K562 (cell line): ENCODE data around the gene TBC1D5. TPM values are rescaled to one million over a fixed set of nuclear protein-coding genes. Genes with fewer than 3 reads are reported as not detected.

Experiments
- ATAC-seq: fragments of 200-7000 bp; cut with Tn5 transposase; 3 replicates; pipeline ENCODE4 v1.9.1; 2020; ENCODE audit warnings: moderate library complexity
- BruUV-seq: library from RNA; stranded (reverse); fragments of 400-500 nt; replicated peaks from 2 replicates; lab custom pipeline; 2021; lab: Mats Ljungman, UMichigan
- CTCF ChIA-PET: fragments of 300-600 bp; formaldehyde crosslinking; extraction: SDS; loops from one replicate; lab custom pipeline; 2021; ENCODE audit warnings: low intra/inter-chr PET ratio; lab: Yijun Ruan, JAX
- POLR2A ChIA-PET: fragments of 300-600, 350-650 bp; sonication (Branson Sonifier 250); formaldehyde crosslinking; extraction: SDS; loops from one replicate; lab custom pipeline; 2021; ENCODE audit warnings: antibody characterized with exemption, inconsistent platforms; lab: Yijun Ruan, JAX
- DNase-seq, 4 experiments: peaks; one replicate each; pipeline versions ENCODE4 v3.0.0 to v3.0.0-alpha.2; 2011 to 2018; ENCODE audit warnings: low spot score in 3 of 4, mixed read lengths in 3 of 4; ENCODE audit errors: extremely low read depth in 1 of 4
- FAIRE-seq: peaks from 2 replicates; lab custom pipeline; 2011; peaks lifted over from hg19 to GRCh38; lab: Jason Lieb, UNC
- H2AFZ ChIP-seq: 2 replicates; pipeline ENCODE4 v1.6.0; 2011; ENCODE audit warnings: low read depth, low read length, control low read depth, inconsistent platforms
- H3K27ac ChIP-seq: fragments of 200-600 bp; 3 replicates; pipeline ENCODE4 v1.8.0; 2011; ENCODE audit warnings: low read depth, mild to moderate bottlenecking, control low read depth, inconsistent platforms, low read length, moderate library complexity, mixed read lengths; ENCODE audit errors: extremely low read depth
- H3K27me3 ChIP-seq, 2 experiments: fragments of 300-600 bp in 1 of 2; 2 replicates in 1 of 2; 3 replicates in 1 of 2; pipeline versions ENCODE4 v1.6.0 to v1.8.0; 2011; ENCODE audit warnings: inconsistent platforms in 2 of 2, low read length in 2 of 2, mild to moderate bottlenecking in 1 of 2, mixed read lengths in 1 of 2, moderate library complexity in 1 of 2; ENCODE audit not compliant: control insufficient read depth in 2 of 2, insufficient read depth in 2 of 2
- H3K36me3 ChIP-seq: fragments of 300-600 bp; 3 replicates; pipeline ENCODE4 v1.8.0; 2011; ENCODE audit warnings: mild to moderate bottlenecking, low read length, inconsistent platforms; ENCODE audit not compliant: control insufficient read depth, insufficient read depth
- H3K4me1 ChIP-seq, 2 experiments: fragments of 200-600 bp in 1 of 2; replicated peaks in 1 of 2; 2 replicates in 1 of 2; 3 replicates in 1 of 2; pipeline versions ENCODE4 v1.5.1 to v1.8.0; 2011; ENCODE audit warnings: inconsistent platforms in 2 of 2, low read length in 2 of 2, mild to moderate bottlenecking in 1 of 2, mixed read lengths in 1 of 2, moderate library complexity in 1 of 2; ENCODE audit not compliant: control insufficient read depth in 2 of 2, insufficient read depth in 2 of 2
- H3K4me2 ChIP-seq: 2 replicates; pipeline ENCODE4 v1.6.1; 2011; ENCODE audit warnings: low read length, control low read depth, inconsistent platforms, mixed read lengths; ENCODE audit not compliant: insufficient read depth
- H3K4me3 ChIP-seq: fragments of 200-600 bp; sonication (generic), shearing (Covaris generic); 2 replicates; pipeline ENCODE4 v1.5.1; 2016; ENCODE audit warnings: control low read depth, inconsistent platforms
- H3K79me2 ChIP-seq: fragments of 200-600 bp; 3 replicates; pipeline ENCODE4 v1.8.0; 2011; ENCODE audit warnings: low read length, inconsistent platforms; ENCODE audit not compliant: control insufficient read depth, insufficient read depth
- H3K9ac ChIP-seq, 2 experiments: 2 replicates each; pipeline versions ENCODE4 v1.6.0 to v1.6.1; 2011; ENCODE audit warnings: low read depth in 2 of 2, low read length in 2 of 2, control low read depth in 1 of 2, inconsistent platforms in 1 of 2, mild to moderate bottlenecking in 1 of 2, mixed read lengths in 1 of 2; ENCODE audit not compliant: insufficient read depth in 1 of 2
- H3K9me1 ChIP-seq: one replicate; pipeline ENCODE4 v1.6.0; 2011; ENCODE audit warnings: inconsistent platforms, mild to moderate bottlenecking, low read length, moderate library complexity; ENCODE audit not compliant: control insufficient read depth, insufficient read depth
- H3K9me3 ChIP-seq: replicated peaks from 2 replicates; pipeline ENCODE4 v1.5.1; 2011; ENCODE audit warnings: low read depth, low read length, inconsistent platforms; ENCODE audit not compliant: control insufficient read depth, insufficient read depth
- H4K20me1 ChIP-seq: replicated peaks from 2 replicates; pipeline ENCODE4 v1.6.1; 2011; ENCODE audit warnings: low read length, inconsistent platforms, mixed read lengths; ENCODE audit not compliant: control insufficient read depth, insufficient read depth
- ARNT ChIP-seq, 2 experiments: fragments of 450-650 bp; IDR thresholded peaks; 2 replicates each; pipeline ENCODE4 v1.6.1; 2016; ENCODE audit warnings: mild to moderate bottlenecking in 1 of 2
- NEUROD1 ChIP-seq: fragments of 150-350 bp; IDR thresholded peaks from 2 replicates; pipeline ENCODE4 v1.6.1; 2014; ENCODE audit warnings: borderline replicate concordance, low read length, low read depth; ENCODE audit not compliant: partially characterized antibody
- PKNOX1 ChIP-seq: fragments of 450-650 bp; IDR thresholded peaks from 2 replicates; pipeline ENCODE4 v1.6.1; 2016
- RAD21 ChIP-seq, 2 experiments: fragments of 250-450 bp in 1 of 2; fragments of 450-650 bp in 1 of 2; sonication (Bioruptor Pico) in 1 of 2; formaldehyde crosslinking in 1 of 2; IDR thresholded peaks in 1 of 2; conservative IDR thresholded peaks in 1 of 2; 2 replicates each; pipeline versions ENCODE4 v1.4.0 to v1.8.0; 2020 to 2022; ENCODE audit warnings: mild to moderate bottlenecking in 2 of 2, moderate library complexity in 1 of 2
- RBM22 ChIP-seq: fragments of 200-400 bp; formaldehyde crosslinking; IDR thresholded peaks from 2 replicates; pipeline ENCODE4 v1.6.1; 2018; ENCODE audit warnings: low read length, low read depth; ENCODE audit not compliant: poor library complexity, severe bottlenecking
- SMAD2 ChIP-seq: fragments of 150-350 bp; IDR thresholded peaks from 2 replicates; pipeline ENCODE4 v1.6.1; 2014; ENCODE audit warnings: low read depth, mild to moderate bottlenecking, low read length
- SMARCA4 ChIP-seq: fragments of 450-650 bp; IDR thresholded peaks from 2 replicates; pipeline ENCODE4 v1.6.1; 2016
- SUPT5H ChIP-seq: fragments of 450-650 bp; IDR thresholded peaks from 2 replicates; pipeline ENCODE4 v1.6.1; 2016
- TAF7 ChIP-seq: fragments of 450-650 bp; IDR thresholded peaks from 2 replicates; pipeline ENCODE4 v1.6.1; 2016; ENCODE audit warnings: missing genetic modification characterization, missing compliant biosample characterization
- XRCC3 ChIP-seq: fragments of 450-650 bp; IDR thresholded peaks from 2 replicates; pipeline ENCODE4 v1.6.1; 2017; ENCODE audit warnings: mild to moderate bottlenecking, moderate library complexity
- ZNF134 ChIP-seq: fragments of 250-450 bp; sonication (Bioruptor Pico); conservative IDR thresholded peaks from 2 replicates; pipeline ENCODE4 v1.4.0; 2020
- ZSCAN29 ChIP-seq: fragments of 450-650 bp; IDR thresholded peaks from 2 replicates; pipeline ENCODE4 v1.6.1; 2017
- WGBS: fragments of 100-300 bp; shearing (Covaris generic); methylation state at CpG from one replicate; pipeline ENCODE4 v1.1.6; 2016; ENCODE audit warnings: low coverage, mixed read lengths; ENCODE audit not compliant: insufficient coverage; ENCODE audit errors: missing lambda C conversion rate; 5-methylcytosine and 5-hydroxymethylcytosine counted together
- in situ Hi-C: fragments of 300-500 bp; cut with MboI; formaldehyde crosslinking; loops from 4 replicates; pipeline ENCODE4 v1.15.0; 2018; ENCODE audit warnings: inconsistent platforms, mixed read lengths
- intact Hi-C: fragments of 100-400 bp; cut with micrococcal nuclease; formaldehyde crosslinking; loops from 2 replicates; pipeline ENCODE4 v1.14.2; 2022
- polyA plus RNA-seq, 8 experiments: library from polyadenylated mRNA; depleted of rRNA in 4 of 8; stranded (reverse) in 5 of 8; unstranded in 3 of 8; fragments of >200 nt; fragmentation: Nextera tagmentation in 2 of 8; fragmentation: Illumina TruSeq in 1 of 8; extraction: Ambion mirVana in 2 of 8; extraction: Trizol in 1 of 8; gene quantifications; 2 replicates each; pipeline versions ENCODE4 v1.2.1 to v1.2.3, GENCODE V29; 2011 to 2014; ENCODE audit warnings: inconsistent platforms in 1 of 8, missing spikeins in 1 of 8
- total RNA-seq, 7 experiments: library from RNA; depleted of rRNA in 6 of 7; stranded (reverse); fragments of >200 nt in 6 of 7; fragmentation: Illumina TruSeq in 2 of 7; extraction: Trizol in 2 of 7; gene quantifications; 2 replicates each; pipeline versions ENCODE4 v1.2.1 to v1.2.3, GENCODE V29; 2011 to 2021; ENCODE audit warnings: low replicate concordance in 1 of 7
- TF ChIP-seq, protein P1 (sequence below), 2 experiments: fragments of 200-800 bp in 1 of 2; sonication (Bioruptor generic) in 1 of 2; sonication (generic) in 1 of 2; formaldehyde crosslinking in 1 of 2; IDR thresholded peaks in 1 of 2; conservative IDR thresholded peaks in 1 of 2; 2 replicates each; pipeline versions ENCODE4 v1.5.0 to v1.6.1; 2016 to 2020; ENCODE audit warnings: missing compliant biosample characterization in 1 of 2, missing genetic modification characterization in 1 of 2, missing genetic modification reagents in 1 of 2

The TBC1D5 gene
- total and polyA plus RNA-seq, 9 of the 15 experiments (the other 6 are each of a cell fraction or from before 2014, with no cell fraction given), result 2.9 to 38.1 (median 25.6) TPM

DNA sequence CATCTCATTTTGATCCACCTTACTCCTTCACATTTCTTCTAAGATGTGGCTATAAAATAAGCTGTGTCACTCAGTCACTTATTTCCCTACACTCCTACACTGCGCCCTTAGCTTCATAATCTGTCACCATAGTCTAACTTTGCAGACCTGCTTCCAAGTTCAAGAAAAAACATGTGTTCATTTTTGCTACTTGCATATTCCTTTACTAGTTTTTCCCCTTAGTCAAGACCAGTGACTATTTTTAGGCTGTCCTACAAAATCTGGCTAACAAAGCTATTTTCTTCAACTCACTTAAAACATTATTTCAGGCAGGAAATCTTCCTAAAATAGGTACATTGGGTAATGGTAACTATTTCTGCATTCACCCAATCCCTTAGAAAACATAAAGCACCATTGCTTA, 272.5 kb downstream of the TBC1D5 start:
- Histone ChIP-seq H3K9me1 (no peaks in the 10 kb centered on the region), H3K4me2 (no peak overlapping the region), H4K20me1 (no peaks in the 10 kb centered on the region), H3K9me3 (no peaks in the 10 kb centered on the region), H3K4me3 (no peak overlapping the region), H3K27ac (no peak overlapping the region), H3K9ac (no peak overlapping the region), H3K4me1 (no peaks in the 10 kb centered on the region), H2AFZ (no peak overlapping the region), H3K79me2 (no peaks in the 10 kb centered on the region), H3K27me3 (no peaks in the 10 kb centered on the region), H3K36me3 (no peaks in the 10 kb centered on the region)
- intact Hi-C loops, result no loop called here
- POLR2A ChIA-PET, result interaction anchor here (0.6 kb wide), 1 partner anchor 10 kb away, joined by 3 read pairs; no protein-coding TSS in a partner anchor
- DNase-seq (no peak), FAIRE-seq (no peak), ATAC-seq (no peak)
- 90% methylated on average over 1 of the region's 1 CpG for WGBS
- no TSS peak for BruUV-seq
- in situ Hi-C loops, result no loop called here
- CTCF ChIA-PET, result interaction anchor here (0.6 kb wide), 1 partner anchor 371 kb away, joined by 3 read pairs; no protein-coding TSS in a partner anchor
- TF ChIP-seq XRCC3, result no peak
- no peak for TF ChIP-seq PKNOX1
- TF ChIP-seq SMAD2, result no peak
- TF ChIP-seq, protein P1, sequence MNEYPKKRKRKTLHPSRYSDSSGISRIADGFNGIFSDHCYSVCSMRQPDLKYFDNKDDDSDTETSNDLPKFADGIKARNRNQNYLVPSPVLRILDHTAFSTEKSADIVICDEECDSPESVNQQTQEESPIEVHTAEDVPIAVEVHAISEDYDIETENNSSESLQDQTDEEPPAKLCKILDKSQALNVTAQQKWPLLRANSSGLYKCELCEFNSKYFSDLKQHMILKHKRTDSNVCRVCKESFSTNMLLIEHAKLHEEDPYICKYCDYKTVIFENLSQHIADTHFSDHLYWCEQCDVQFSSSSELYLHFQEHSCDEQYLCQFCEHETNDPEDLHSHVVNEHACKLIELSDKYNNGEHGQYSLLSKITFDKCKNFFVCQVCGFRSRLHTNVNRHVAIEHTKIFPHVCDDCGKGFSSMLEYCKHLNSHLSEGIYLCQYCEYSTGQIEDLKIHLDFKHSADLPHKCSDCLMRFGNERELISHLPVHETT (CRISPR knock-in tag; conservative IDR thresholded peaks at IDR 0.05 in 1 of 2, IDR thresholded peaks at IDR 0.05 in 1 of 2), result no peak
- TF ChIP-seq TAF7 (tag), result no peak
- no peak for TF ChIP-seq SUPT5H
- no peak for TF ChIP-seq RAD21 (CRISPR knock-in tag; conservative IDR thresholded peaks at IDR 0.05 in 1 of 2, IDR thresholded peaks at IDR 0.05 in 1 of 2)
- no peak for TF ChIP-seq RBM22
- no peak for TF ChIP-seq ZNF134 (CRISPR knock-in tag)
- no peak for TF ChIP-seq SMARCA4
- no peak for TF ChIP-seq ZSCAN29
- TF ChIP-seq NEUROD1, result no peak
- TF ChIP-seq ARNT (IDR thresholded peaks at IDR 0.05), result no peak
